COLO668 (cell line): Measurements from ENCODE around the gene EDIL3.
"Not testable (repeated sequence)": the region's sequence is repeated elsewhere in the genome, so short reads cannot be mapped to it uniquely, and the experiment has no call there.

Experiments used
- DNase-seq: peaks from one replicate; lab custom pipeline; 2025; ENCODE audit not compliant: unreplicated experiment; lab: John Stamatoyannopoulos, UW

Gene EDIL3

GRCh38 chr5:84379749-84380148, 4.9 kb downstream of the EDIL3 start:
- no peak for DNase-seq

- DNase-seq: no peak
These were observed 5.7 kb downstream of the EDIL3 start for GRCh38 chr5:84378961-84379360.

- DNase-seq: no peak
These were observed 6.3 kb downstream of the EDIL3 start for GRCh38 chr5:84378420-84378819.

GRCh38 chr5:84376346-84376745, 8.3 kb downstream of the EDIL3 start:
- no peak for DNase-seq

- DNase-seq: no peak
These were observed 10.1 kb downstream of the EDIL3 start for GRCh38 chr5:84374568-84374967.

- no peak for DNase-seq
These were observed 11.2 kb downstream of the EDIL3 start for GRCh38 chr5:84373506-84373905.

GRCh38 chr5:84372066-84372695, 12.5 kb downstream of the EDIL3 start:
- no peak for DNase-seq

GRCh38 chr5:84370176-84370575, 14.5 kb downstream of the EDIL3 start:
- no peak for DNase-seq

GRCh38 chr5:84364043-84364442, 20.6 kb downstream of the EDIL3 start:
- no peak for DNase-seq

- DNase-seq: no peak
These were observed 22.5 kb downstream of the EDIL3 start for GRCh38 chr5:84362061-84362720.

- no peak for DNase-seq
These were observed 23.1 kb downstream of the EDIL3 start for GRCh38 chr5:84361572-84361971.

GRCh38 chr5:84360056-84360455, 24.6 kb downstream of the EDIL3 start:
- no peak for DNase-seq

- no peak for DNase-seq
These were observed 30.6 kb downstream of the EDIL3 start for GRCh38 chr5:84354101-84354500.

- DNase-seq: no peak
These were observed 39.9 kb downstream of the EDIL3 start for GRCh38 chr5:84344788-84345187.

GRCh38 chr5:84343171-84343570, 41.5 kb downstream of the EDIL3 start:
- no peak for DNase-seq

GRCh38 chr5:84332106-84332505, 52.6 kb downstream of the EDIL3 start:
- no peak for DNase-seq

GRCh38 chr5:84327591-84327990, 57.1 kb downstream of the EDIL3 start:
- DNase-seq: no peak

- no peak for DNase-seq
These were observed 62.0 kb downstream of the EDIL3 start for GRCh38 chr5:84322646-84323045.

- not testable (repeated sequence) for DNase-seq
These were observed 66.9 kb downstream of the EDIL3 start for GRCh38 chr5:84317826-84318225.

- not testable (repeated sequence) for DNase-seq
These were observed 72.4 kb downstream of the EDIL3 start for GRCh38 chr5:84312280-84312679.

- DNase-seq: not testable (repeated sequence)
These were observed 74.8 kb downstream of the EDIL3 start for GRCh38 chr5:84309850-84310249.

GRCh38 chr5:84306601-84307000, 78.1 kb downstream of the EDIL3 start:
- DNase-seq: no peak

GRCh38 chr5:84304599-84304998, 80.1 kb downstream of the EDIL3 start:
- no peak for DNase-seq
